GM23248 (cell line): ENCODE measurements around the gene STMN1. TPM values are rescaled to one million over a fixed set of nuclear protein-coding genes. Genes with fewer than 3 reads are reported as not detected.

ENCODE experiments used
- DNase-seq: peaks from one replicate; pipeline ENCODE4 v3.0.0-alpha.2; 2015
- H2AFZ ChIP-seq: fragments of 200-600 bp; sonication (generic); 2 replicates; pipeline ENCODE4 v1.6.1; 2016; ENCODE audit warnings: antibody characterized with exemption
- H3F3A ChIP-seq: fragments of 200-600 bp; sonication (generic); 2 replicates; pipeline ENCODE4 v1.6.1; 2016; ENCODE audit warnings: mild to moderate bottlenecking, antibody characterized with exemption, mixed run types; ENCODE audit not compliant: insufficient read depth
- H3K27ac ChIP-seq: fragments of 200-600 bp; sonication (generic); 2 replicates; pipeline ENCODE4 v1.5.1; 2016; ENCODE audit warnings: mild to moderate bottlenecking
- H3K27me3 ChIP-seq: fragments of 200-600 bp; sonication (generic); replicated peaks from 2 replicates; pipeline ENCODE4 v1.6.1; 2016; ENCODE audit warnings: mild to moderate bottlenecking; ENCODE audit not compliant: insufficient read depth
- H3K36me3 ChIP-seq: fragments of 200-600 bp; sonication (generic); 2 replicates; pipeline ENCODE4 v1.6.1; 2016; ENCODE audit warnings: low read depth, mild to moderate bottlenecking
- H3K4me1 ChIP-seq: fragments of 200-600 bp; sonication (generic); 2 replicates; pipeline ENCODE4 v1.6.1; 2016; ENCODE audit warnings: mild to moderate bottlenecking; ENCODE audit not compliant: insufficient read depth
- H3K4me2 ChIP-seq: fragments of 200-600 bp; sonication (generic); one replicate; pipeline ENCODE4 v1.6.1; 2016; ENCODE audit warnings: mild to moderate bottlenecking; ENCODE audit not compliant: unreplicated experiment
- H3K4me3 ChIP-seq: fragments of 200-600 bp; sonication (generic); 2 replicates; pipeline ENCODE4 v1.5.1; 2016; ENCODE audit warnings: mild to moderate bottlenecking
- H3K79me2 ChIP-seq: fragments of 200-600 bp; sonication (generic); 2 replicates; pipeline ENCODE4 v1.6.1; 2016; ENCODE audit warnings: mild to moderate bottlenecking; ENCODE audit not compliant: insufficient read depth
- H3K9ac ChIP-seq: fragments of 200-600 bp; sonication (generic); 2 replicates; pipeline ENCODE4 v1.6.1; 2016; ENCODE audit warnings: mild to moderate bottlenecking
- H3K9me2 ChIP-seq: fragments of 200-600 bp; sonication (generic); 2 replicates; pipeline ENCODE4 v1.6.1; 2016; ENCODE audit warnings: mixed run types, mild to moderate bottlenecking, moderate library complexity; ENCODE audit not compliant: insufficient read depth
- H3K9me3 ChIP-seq: fragments of 200-600 bp; sonication (generic); one replicate; pipeline ENCODE4 v1.6.1; 2017; ENCODE audit warnings: low read depth
- H4K20me1 ChIP-seq: fragments of 200-600 bp; sonication (generic); 2 replicates; pipeline ENCODE4 v1.6.0; 2016; ENCODE audit not compliant: insufficient read depth
- EZH2 ChIP-seq: fragments of 200-600 bp; sonication (generic); IDR thresholded peaks from 2 replicates; pipeline ENCODE4 v1.6.1; 2018; ENCODE audit warnings: antibody characterized with exemption, mild to moderate bottlenecking; ENCODE audit not compliant: insufficient read depth, poor library complexity, severe bottlenecking
- EZH2phosphoT487 ChIP-seq: fragments of 200-600 bp; sonication (generic); IDR thresholded peaks from 2 replicates; pipeline ENCODE4 v1.6.1; 2018; ENCODE audit warnings: antibody characterized with exemption, moderate library complexity, mild to moderate bottlenecking, low read depth; ENCODE audit not compliant: insufficient read depth
- WGBS, 2 experiments: methylation state at CpG; one replicate each; pipeline ENCODE4 v1.1.6; 2015 to 2017; ENCODE audit warnings: low lambda C conversion rate in 2 of 2, low coverage in 1 of 2; ENCODE audit errors: missing lambda C conversion rate in 2 of 2; 5-methylcytosine and 5-hydroxymethylcytosine counted together
- in situ Hi-C: fragments of 300-500 bp; cut with MboI; formaldehyde crosslinking; loops from 2 replicates; pipeline ENCODE4 v1.15.0; 2020
- microRNA-seq: library from miRNA; unstranded; fragments of <30 nt; microRNA quantifications from one replicate; pipeline ENCODE4, GENCODE V29; 2016; ENCODE audit warnings: borderline number of aligned reads
- polyA plus RNA-seq: library from polyadenylated mRNA; unstranded; fragments of >200 nt; fragmentation: Nextera tagmentation; extraction: Ambion mirVana; gene quantifications from 2 replicates; pipeline ENCODE4 v1.2.1, GENCODE V29; 2016
- small RNA-seq: library from RNA; depleted of rRNA; stranded (forward); fragments of <200 nt; gene quantifications from one replicate; pipeline ENCODE3, GENCODE V24; 2014; ENCODE audit warnings: low read depth, low replicate concordance
- total RNA-seq: library from RNA; depleted of rRNA; stranded (reverse); fragments of >200 nt; shearing (Covaris generic); gene quantifications from 2 replicates; pipeline ENCODE4 v1.2.3, GENCODE V29; 2014; rRNA removed

Gene STMN1
- total and polyA plus RNA-seq, 2 experiments from 2014 or later: 45.2 to 301 TPM

DNA sequence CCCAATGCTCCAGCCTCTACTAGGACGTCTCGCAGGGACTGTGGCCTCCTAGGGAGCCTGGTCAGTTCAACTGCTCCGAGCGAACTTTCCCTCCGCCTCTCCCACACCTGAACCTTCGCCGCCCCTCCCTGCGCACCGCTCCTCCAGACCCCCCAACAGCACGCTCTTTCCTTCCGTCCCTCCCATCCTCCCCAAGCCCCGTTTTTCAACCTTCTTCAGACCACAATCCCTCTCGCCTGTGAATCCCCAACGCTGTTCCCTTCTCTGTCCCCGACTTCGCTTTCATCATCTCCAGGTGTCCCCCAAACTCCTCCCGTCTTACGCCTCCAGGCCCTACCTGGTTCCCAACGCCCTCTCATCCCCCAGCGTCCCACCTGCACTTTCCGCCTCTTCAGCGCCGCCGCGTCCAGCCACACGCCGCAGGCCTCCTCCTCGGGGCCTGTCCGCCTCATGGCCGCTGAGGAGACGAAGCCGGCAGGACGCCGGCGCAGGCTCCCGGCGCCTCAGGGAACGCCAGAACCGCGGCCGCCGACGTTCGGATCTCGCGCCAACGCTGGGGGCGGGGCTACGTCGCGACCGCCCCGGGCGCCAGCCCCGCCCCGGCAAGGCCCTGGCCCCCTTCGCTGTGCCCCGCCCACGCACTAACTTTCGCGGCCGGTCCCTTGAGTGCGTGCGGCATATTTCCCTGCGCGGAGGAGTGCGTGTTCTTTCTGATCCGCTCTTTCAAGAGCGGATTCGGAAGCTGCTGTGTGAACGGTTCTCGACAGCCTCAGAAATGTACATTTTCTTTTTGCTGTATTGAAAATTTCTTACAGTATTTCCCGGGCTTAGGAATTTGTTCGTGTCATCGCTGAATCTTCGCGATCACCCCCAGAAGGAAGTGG is 47.1 kb downstream of the STMN1 start, which contains the start of gene AUNIP:
AUNIP (minus strand) TSS at position 552 of the 884 bp plus-strand sequence; CDS start at position 452, 100 bp downstream.
- H3K4me1 ChIP-seq: no peaks in the 10 kb centered on the region
- peak within 1 kb of the TSS; percentile 96 for H3K4me2 ChIP-seq
- no peaks in the 10 kb centered on the region for H4K20me1 ChIP-seq
- TF ChIP-seq EZH2phosphoT487: no peak
- TF ChIP-seq EZH2: no peak
- H3K9me3 ChIP-seq: no peaks in the 10 kb centered on the region
- in situ Hi-C loops: no loop called here
- H3K27me3 ChIP-seq: no peaks in the 10 kb centered on the region
- H3K9ac ChIP-seq: peak within 1 kb of the TSS; percentile 91
- no peaks in the 10 kb centered on the region for H3K9me2 ChIP-seq
- H3K4me3 ChIP-seq: peak within 1 kb of the TSS; percentile 89
- WGBS, 2 experiments: 1 to 2% methylated on average over 53 to 75 of the region's 77 CpGs
- peak within 1 kb of the TSS; percentile 87 for H3K27ac ChIP-seq
- H3K36me3 ChIP-seq: no peaks in the 10 kb centered on the region; the same call in 1 of the 2 replicates
- peaks cover 28% of the 10 kb centered on the region; the same call in 1 of the 2 replicates for H3K79me2 ChIP-seq
- DNase-seq: peak; percentile 97
- peaks cover 8% of the 10 kb centered on the region for H3F3A ChIP-seq
- peak within 1 kb of the TSS; percentile 96 for H2AFZ ChIP-seq

DNA sequence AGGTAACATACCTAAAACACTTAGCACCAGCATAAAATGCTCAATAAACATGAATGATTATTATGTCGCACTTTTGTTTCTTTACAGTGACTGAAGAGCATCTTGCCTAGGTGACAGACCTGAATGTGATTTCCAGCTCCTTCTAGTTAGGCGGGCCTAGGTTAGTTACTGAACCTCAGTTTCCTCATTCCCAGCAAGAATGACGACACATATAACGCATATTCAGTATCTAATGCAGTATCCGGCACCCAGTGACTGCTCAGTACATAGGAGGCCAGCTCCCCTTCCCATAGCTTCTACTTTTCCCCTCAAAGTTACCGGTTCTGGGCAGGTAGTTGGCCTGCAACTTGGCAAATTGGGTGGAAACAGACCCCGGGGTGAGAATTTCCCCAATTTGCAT is 47.7 kb downstream of the STMN1 start:
- peaks cover 34% of the 10 kb centered on the region; the same call in 1 of the 2 replicates for H3K79me2 ChIP-seq
- H3F3A ChIP-seq: peaks cover 8% of the 10 kb centered on the region
- H2AFZ ChIP-seq: peak overlapping the region; percentile 96
- no peaks in the 10 kb centered on the region for H3K27me3 ChIP-seq
- WGBS, 2 experiments: 36 to 37% methylated on average over 7 of the region's 7 CpGs
- H3K4me1 ChIP-seq: no peaks in the 10 kb centered on the region
- no peaks in the 10 kb centered on the region; the same call in 1 of the 2 replicates for H3K36me3 ChIP-seq
- H3K9me2 ChIP-seq: no peaks in the 10 kb centered on the region
- in situ Hi-C loops: no loop called here
- H4K20me1 ChIP-seq: no peaks in the 10 kb centered on the region
- no peak overlapping the region for H3K27ac ChIP-seq
- peak overlapping the region; percentile 96 for H3K4me2 ChIP-seq
- H3K4me3 ChIP-seq: peak overlapping the region; percentile 89
- H3K9ac ChIP-seq: peak overlapping the region; percentile 91
- no peaks in the 10 kb centered on the region for H3K9me3 ChIP-seq
- DNase-seq: no peak
- TF ChIP-seq EZH2phosphoT487: no peak
- no peak for TF ChIP-seq EZH2

DNA sequence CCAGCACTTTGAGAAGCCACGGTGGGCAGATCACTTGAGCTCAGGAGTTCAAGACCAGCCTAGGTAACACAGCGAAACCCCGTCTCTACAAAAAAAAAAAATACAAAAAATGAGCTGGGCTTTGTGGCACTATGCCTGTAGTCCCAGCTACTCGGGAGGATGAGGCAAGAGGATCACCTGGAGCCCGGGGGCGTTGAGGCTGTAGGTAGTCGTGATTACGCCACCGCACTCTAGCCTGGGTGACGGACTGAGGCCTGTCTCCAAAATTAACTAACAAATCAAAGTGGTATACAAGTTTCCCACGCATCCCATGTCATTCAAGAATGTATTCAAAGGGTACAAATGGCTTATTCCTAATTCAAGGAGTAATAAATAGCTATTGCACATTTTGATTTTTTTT is 49.4 kb downstream of the STMN1 start:
- DNase-seq: no peak
- in situ Hi-C loops: no loop called here
- Histone ChIP-seq H3K9me2 (no peaks in the 10 kb centered on the region), H3K4me3 (no peak overlapping the region), H3K4me1 (no peaks in the 10 kb centered on the region), H3K9ac (no peak overlapping the region), H3K36me3 (no peaks in the 10 kb centered on the region), H4K20me1 (no peaks in the 10 kb centered on the region), H2AFZ (no peak overlapping the region), H3K79me2 (peaks cover 45% of the 10 kb centered on the region; the same call in 1 of the 2 replicates), H3K4me2 (no peak overlapping the region), H3K27ac (no peak overlapping the region), H3K9me3 (no peaks in the 10 kb centered on the region), H3K27me3 (no peaks in the 10 kb centered on the region), H3F3A (peaks cover 8% of the 10 kb centered on the region)
- no peak for TF ChIP-seq EZH2
- no peak for TF ChIP-seq EZH2phosphoT487
- WGBS, 2 experiments: 90 to 92% methylated on average over 11 of the region's 11 CpGs

DNA sequence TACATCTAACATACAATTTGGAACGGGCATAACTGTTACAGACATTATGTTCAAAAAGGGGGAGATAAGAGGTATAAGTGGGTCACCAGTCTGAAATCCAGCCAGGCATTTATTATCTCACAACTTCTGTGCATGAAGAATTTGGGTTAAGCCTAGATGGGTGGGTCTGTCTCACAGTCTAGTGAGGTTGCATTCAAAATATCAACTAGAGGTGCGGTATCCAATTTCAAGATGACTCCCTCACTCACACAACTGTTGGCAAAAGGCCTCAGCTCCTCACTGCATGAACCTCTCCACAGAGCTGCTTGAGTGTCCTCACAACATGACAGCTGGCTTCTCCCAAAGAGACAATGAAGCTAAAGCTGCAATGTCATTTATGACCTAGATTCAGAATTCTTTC is 51.7 kb downstream of the STMN1 start:
- peaks cover 51% of the 10 kb centered on the region; the same call in 1 of the 2 replicates for H3K79me2 ChIP-seq
- H3K27ac ChIP-seq: no peak overlapping the region
- TF ChIP-seq EZH2: no peak
- no peak for TF ChIP-seq EZH2phosphoT487
- no peaks in the 10 kb centered on the region for H4K20me1 ChIP-seq
- H3K4me1 ChIP-seq: no peaks in the 10 kb centered on the region
- no peaks in the 10 kb centered on the region for H3K9me3 ChIP-seq
- in situ Hi-C loops: no loop called here
- WGBS, 2 experiments: 97 to 100% methylated on average over 2 of the region's 2 CpGs
- DNase-seq: no peak
- no peaks in the 10 kb centered on the region for H3K9me2 ChIP-seq
- H3F3A ChIP-seq: peaks cover under 1% of the 10 kb centered on the region
- no peak overlapping the region for H3K4me3 ChIP-seq
- no peak overlapping the region; the same call in 1 of the 2 replicates for H2AFZ ChIP-seq
- no peak overlapping the region for H3K9ac ChIP-seq
- H3K4me2 ChIP-seq: no peak overlapping the region
- no peaks in the 10 kb centered on the region for H3K27me3 ChIP-seq
- H3K36me3 ChIP-seq: no peaks in the 10 kb centered on the region

Small RNA genes within 50 kb of the gene (microRNA-seq; reads per million reads assigned to microRNA genes)
- gene MIR3917: not detected

Small RNA genes within 50 kb of the gene (small RNA-seq; reads per million reads assigned to genes)
- gene AL033528.1 (not detected), gene RF00019 (not detected), gene SNRPFP2 (not detected)

Other genes with a start within 250 kb of the STMN1 start
- gene SELENON, start 106.2 kb downstream of the STMN1 start, total RNA-seq: 45.3 and 49.7 TPM in 2 replicates
- 8.3 and 9.0 TPM in 2 replicates for gene SELENON, start 106.2 kb downstream of the STMN1 start, polyA plus RNA-seq
- gene MTFR1L, start 86.5 kb downstream of the STMN1 start, total RNA-seq: 57.2 and 58.3 TPM in 2 replicates
- 74.2 and 78.1 TPM in 2 replicates for gene MTFR1L, start 86.5 kb downstream of the STMN1 start, polyA plus RNA-seq
- 1.6 and 2.2 TPM in 2 replicates for gene AUNIP, start 47.0 kb downstream of the STMN1 start, total RNA-seq
- gene AUNIP, start 47.0 kb downstream of the STMN1 start, polyA plus RNA-seq: 2.3 and 3.2 TPM in 2 replicates
- gene PAQR7, start 30.7 kb downstream of the STMN1 start, total RNA-seq: 18.6 and 20.6 TPM in 2 replicates
- gene PAQR7, start 30.7 kb downstream of the STMN1 start, polyA plus RNA-seq: 12.7 and 12.9 TPM in 2 replicates
- 10.7 and 11.9 TPM in 2 replicates for gene PAFAH2, start 91.6 kb upstream of the STMN1 start, total RNA-seq
- gene PAFAH2, start 91.6 kb upstream of the STMN1 start, polyA plus RNA-seq: 9.5 and 10.0 TPM in 2 replicates
- gene EXTL1, start 115.4 kb upstream of the STMN1 start, total RNA-seq: 3.4 and 5.5 TPM in 2 replicates
- 5.9 and 6.4 TPM in 2 replicates for gene EXTL1, start 115.4 kb upstream of the STMN1 start, polyA plus RNA-seq
- not detected in 2 replicates for gene SLC30A2, start 139.7 kb upstream of the STMN1 start, total RNA-seq
- 0.14 TPM in 1 of 2 replicates, not detected in the other for gene SLC30A2, start 139.7 kb upstream of the STMN1 start, polyA plus RNA-seq
- not detected in 2 replicates for gene TRIM63, start 161.2 kb upstream of the STMN1 start, total RNA-seq
- not detected in 2 replicates for gene TRIM63, start 161.2 kb upstream of the STMN1 start, polyA plus RNA-seq
- 6.6 and 6.8 TPM in 2 replicates for gene PDIK1L, start 205.4 kb upstream of the STMN1 start, total RNA-seq
- gene PDIK1L, start 205.4 kb upstream of the STMN1 start, polyA plus RNA-seq: 2.9 and 3.5 TPM in 2 replicates